GM18502 (cell line): ENCODE measurements around the gene ZNF83.
"Not testable (repeated sequence)": the region's sequence is repeated elsewhere in the genome, so short reads cannot be mapped to it uniquely, and the experiment has no call there.

Experiments
- ATAC-seq: cut with Tn5 transposase; IDR thresholded peaks from one replicate; pipeline ENCODE4 v1.9.1; 2021; ENCODE audit warnings: mild to moderate bottlenecking; ENCODE audit not compliant: unreplicated experiment, poor library complexity

ZNF83 gene

DNA sequence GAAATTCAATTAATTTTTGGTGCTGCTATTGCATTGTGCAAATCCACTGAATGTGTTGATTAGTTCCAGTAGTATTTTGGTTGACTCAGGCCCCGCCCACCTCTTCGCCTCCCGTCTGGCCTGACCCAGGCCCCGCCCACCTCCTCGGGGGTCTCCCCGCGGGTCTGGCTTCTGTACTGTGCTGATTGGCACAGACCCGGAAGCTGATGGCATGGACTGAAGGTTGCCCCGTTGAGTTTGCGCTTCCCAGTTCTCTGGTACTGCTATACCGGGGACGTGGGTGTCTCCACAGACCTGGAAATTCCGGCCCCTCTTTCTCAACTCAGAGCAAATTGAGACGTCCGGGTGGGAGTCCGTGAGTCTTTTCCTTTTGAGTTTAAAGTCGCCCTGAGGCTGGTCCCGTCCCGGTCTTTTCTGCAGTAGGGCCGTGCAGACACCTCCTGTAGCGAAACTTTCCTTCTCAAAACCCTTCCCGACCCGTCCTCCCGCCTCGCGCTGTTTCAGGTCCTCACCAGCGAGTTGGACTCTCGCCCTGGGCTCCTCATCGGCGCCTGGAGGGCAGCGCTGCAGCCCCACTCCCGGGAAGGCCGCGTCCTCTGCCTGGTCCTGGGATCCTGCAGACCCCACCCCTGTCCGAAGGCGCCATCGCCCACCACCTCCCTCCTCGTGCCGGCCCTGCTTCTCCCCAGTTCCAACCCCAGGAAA lies 53.3 kb downstream of the ZNF83 start:
- no peak for ATAC-seq

DNA sequence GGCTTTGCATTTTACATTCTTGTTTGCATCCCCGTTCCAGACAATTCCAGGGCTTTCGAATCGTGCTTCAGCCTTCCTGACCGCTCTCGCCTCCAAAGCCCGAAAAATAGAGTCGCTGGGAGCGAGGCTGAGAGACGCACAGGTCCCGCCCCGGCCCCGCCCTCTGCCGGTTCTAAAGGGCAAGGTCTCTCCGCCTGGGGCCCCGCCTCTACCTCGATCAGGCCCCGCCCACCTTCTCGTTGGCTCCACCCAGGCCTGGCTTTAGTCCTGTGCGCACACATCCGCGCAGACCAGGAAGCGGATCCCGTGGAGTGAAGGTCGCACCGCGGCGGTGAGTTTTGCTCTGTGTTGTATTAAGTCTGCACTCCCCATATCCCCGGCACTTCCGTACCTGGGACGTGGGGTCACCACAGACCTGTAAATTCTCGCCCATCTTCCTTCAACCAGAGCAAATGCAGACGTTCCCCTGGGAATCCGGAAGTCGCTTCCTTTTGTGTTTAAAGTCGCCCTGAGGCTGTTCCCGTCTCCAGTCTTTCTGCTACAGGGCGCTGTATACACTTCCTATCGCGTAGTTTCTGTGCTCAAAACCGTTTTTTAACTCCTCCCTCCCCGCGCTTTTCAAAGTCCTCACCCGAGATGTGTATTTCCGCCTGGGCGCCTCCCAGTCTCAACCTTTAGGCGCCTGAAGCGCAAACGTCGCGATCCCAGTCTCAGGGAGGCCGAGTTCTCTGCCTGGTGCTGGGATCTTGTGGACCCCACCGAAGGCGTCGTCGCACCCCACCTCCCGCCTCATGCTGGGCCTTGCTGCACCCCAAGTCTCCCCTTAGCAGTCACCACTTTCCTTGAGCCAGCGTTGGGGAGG lies 67.9 kb downstream of the ZNF83 start, which contains the start of gene ZNF701:
Gene ZNF701 (plus strand): TSS at position 288 of the 862 bp plus-strand sequence. CDS start 3,861 bp downstream, outside the sequence.
- peak; percentile 90 for ATAC-seq

DNA sequence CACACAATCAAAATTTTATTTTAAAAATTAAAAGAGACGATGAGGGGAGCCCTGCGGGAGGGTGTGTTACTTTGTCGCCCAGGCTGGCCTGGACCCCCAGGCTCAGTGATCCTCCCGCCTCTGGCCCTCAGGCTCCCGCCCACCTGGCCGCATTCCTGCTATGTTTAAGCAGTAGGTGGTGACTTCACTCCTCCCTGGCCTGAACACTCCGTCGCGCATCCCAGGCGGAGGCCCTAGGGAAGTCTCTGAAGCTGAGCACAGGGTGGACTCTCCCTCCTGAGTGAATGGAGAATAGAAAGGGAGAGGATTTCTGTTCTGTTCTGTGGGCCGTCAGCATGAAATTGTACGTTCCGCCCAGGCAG lies 68.5 kb downstream of the ZNF83 start:
- not testable (repeated sequence) for ATAC-seq

DNA sequence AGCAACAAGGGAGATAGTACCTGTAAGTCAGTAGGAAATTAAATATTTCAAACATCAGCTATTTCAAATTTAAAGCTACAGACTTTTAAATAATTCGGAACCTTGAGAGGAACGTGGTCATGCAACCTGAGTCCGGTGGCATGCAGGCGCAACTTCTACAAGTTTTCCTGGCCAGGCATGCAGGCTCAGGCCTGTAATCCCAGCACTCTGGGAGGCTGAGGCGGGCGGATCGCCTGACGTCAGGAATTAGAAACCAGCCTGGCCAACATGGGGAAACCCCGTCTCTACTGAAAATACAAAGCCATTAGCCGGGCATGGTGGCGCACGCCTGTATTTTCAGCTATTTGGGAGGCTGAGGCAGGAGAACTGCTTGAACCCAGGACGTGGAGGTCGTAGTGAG lies 70.2 kb downstream of the ZNF83 start:
- no peak for ATAC-seq

DNA sequence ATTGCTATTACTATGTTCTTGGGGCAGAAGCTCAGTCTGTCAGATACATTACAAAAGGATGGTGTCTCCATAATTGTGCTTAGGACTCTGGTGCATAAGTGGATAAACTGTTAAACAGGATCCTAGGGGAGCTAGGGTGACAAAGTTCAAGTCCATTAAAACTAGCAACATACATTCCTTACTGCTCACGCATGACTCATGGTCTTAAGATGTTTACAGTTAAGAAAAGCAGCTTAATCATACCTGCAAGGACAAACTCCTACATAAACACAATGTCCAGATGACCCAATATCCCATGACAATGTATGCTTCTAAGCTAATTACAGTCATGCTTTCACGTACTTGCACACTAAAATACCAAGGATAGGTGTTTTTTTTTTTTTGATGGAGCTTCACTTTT lies 71.6 kb downstream of the ZNF83 start:
- ATAC-seq = no peak

DNA sequence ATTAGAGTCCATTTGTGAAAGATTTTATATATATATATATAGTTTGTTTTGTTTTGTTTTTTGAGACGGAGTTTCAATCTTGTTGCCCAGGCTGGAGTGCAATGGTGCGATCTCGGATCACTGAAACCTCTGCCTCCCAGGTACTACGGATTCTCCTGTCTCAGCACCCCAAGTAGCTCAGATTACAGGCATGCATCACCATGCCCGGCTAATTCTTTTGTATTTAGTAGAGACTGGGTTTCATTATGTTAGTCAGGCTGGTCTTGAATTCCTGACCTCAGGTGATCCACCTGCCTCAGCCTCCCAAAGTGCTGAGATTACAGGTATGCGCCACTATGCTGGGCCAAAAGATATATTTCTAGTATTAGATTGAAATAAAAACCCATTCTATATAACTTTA lies 72.0 kb downstream of the ZNF83 start:
- no peak for ATAC-seq
